ENCODE results near the gene HIPK3. TPM values are rescaled to one million over a fixed set of nuclear protein-coding genes. Genes with fewer than 3 reads are reported as not detected.
"Not testable (repeated sequence)": the region's sequence is repeated elsewhere in the genome, so short reads cannot be mapped to it uniquely, and the experiment has no call there.

Gene HIPK3
- total RNA-seq, 4 donors from 2014 or later, result 233 to 345 (median 278) TPM

- DNase-seq (ENCODE audit: low spot score) (no peak), ATAC-seq (ENCODE audit: low FRiP score) (no peak)
- TF ChIP-seq CTCF (IDR thresholded peaks at IDR 0.05), result no peak
Observed at GRCh38 chr11:33291004-33291777, 34.0 kb downstream of the HIPK3 start.

DNA sequence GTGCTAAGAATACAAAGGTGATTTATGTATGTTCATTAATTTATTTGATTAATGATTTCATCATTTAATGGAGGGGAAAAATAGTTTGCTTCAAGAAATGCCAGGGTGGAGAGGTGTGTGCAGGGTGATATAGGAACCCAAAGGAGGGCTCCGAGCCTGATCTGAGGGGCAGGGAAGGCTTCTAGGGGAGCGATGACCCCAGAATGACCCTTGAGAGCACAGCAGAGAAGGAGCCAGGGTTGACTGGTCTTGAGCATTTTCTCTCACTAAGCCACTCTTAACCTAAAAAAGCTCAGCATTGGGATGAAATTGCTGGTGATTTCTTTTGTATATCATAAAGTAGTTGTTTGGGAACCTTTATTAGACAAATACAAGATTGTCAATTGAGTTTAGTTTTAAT lies 35.1 kb downstream of the HIPK3 start:
- no peak for TF ChIP-seq CTCF (IDR thresholded peaks at IDR 0.05)
- ATAC-seq (ENCODE audit: low FRiP score) (no peak), DNase-seq (ENCODE audit: low spot score) (no peak)

- no peak for ATAC-seq (ENCODE audit: low FRiP score)
- no peak for TF ChIP-seq CTCF (IDR thresholded peaks at IDR 0.05)
Observed at GRCh38 chr11:33294224-33294623, 37.0 kb downstream of the HIPK3 start.

DNA sequence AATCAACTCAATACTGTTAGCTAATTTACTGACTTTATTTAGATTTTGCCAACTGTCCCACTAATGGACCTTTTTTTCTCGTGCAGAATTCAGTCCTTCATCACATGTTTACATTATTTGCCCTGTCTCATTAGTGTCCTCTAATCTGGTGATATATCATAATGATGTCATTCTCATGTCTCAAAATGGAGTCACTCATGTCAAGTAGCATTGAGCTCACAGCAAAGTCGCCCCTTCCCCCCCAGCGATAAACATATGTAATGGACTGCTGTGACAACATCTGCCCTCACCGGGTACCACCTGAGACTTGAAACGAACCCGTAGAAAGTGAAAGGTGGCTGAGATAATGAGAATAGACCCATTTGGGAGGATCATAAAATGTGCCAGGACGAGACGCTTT lies 37.6 kb downstream of the HIPK3 start:
- no peak for ATAC-seq (ENCODE audit: low FRiP score)
- no peak for TF ChIP-seq CTCF (IDR thresholded peaks at IDR 0.05)
- DNase-seq (ENCODE audit: low spot score), result no peak

More at GRCh38 chr11:33294224-33294623, 37.0 kb downstream of the HIPK3 start:
- DNase-seq (ENCODE audit: low spot score), result no peak

DNA sequence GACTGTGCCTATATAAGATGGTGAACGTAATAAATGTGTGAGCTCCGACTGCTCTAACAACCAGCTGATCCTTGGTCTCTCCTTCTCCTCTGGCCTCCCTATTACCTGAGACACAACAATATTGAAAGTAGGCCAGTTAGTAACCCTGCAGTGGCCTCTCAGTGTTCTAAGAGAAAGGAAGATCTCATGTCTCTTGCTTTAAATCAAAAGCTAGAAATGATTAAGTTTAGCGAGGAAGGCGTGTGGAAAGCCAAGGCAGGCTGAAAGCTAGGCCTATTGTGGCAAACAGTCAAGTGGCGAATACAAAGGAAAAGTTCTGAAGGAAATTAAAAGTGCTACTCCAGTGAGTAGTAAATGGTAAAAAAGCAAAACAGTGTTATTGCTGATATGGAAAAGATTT lies 39.5 kb downstream of the HIPK3 start:
- ATAC-seq (ENCODE audit: low FRiP score) (no peak), DNase-seq (ENCODE audit: low spot score) (no peak)
- TF ChIP-seq CTCF (IDR thresholded peaks at IDR 0.05), result no peak

GRCh38 chr11:33303541-33303940 lies 46.4 kb downstream of the HIPK3 start:
- ATAC-seq (ENCODE audit: low FRiP score) (no peak), DNase-seq (ENCODE audit: low spot score) (no peak)

GRCh38 chr11:33306821-33307220 lies 49.6 kb downstream of the HIPK3 start:
- not testable (repeated sequence) for ATAC-seq (ENCODE audit: low FRiP score); DNase-seq (ENCODE audit: low spot score)

More at GRCh38 chr11:33303541-33303940, 46.4 kb downstream of the HIPK3 start:
- no peak for TF ChIP-seq CTCF (IDR thresholded peaks at IDR 0.05)
